Measurements from ENCODE around the gene CPLANE2. TPM values are rescaled to one million over a fixed set of nuclear protein-coding genes. Genes with fewer than 3 reads are reported as not detected.
A peak's percentile ranks its signal among the peaks of the same experiment; 100 is the strongest.
"Not testable (repeated sequence)": the region's sequence is repeated elsewhere in the genome, so short reads cannot be mapped to it uniquely, and the experiment has no call there.

CPLANE2 gene
- total RNA-seq, 2 experiments from 2014 or later = 1.2 to 1.4 TPM

DNA sequence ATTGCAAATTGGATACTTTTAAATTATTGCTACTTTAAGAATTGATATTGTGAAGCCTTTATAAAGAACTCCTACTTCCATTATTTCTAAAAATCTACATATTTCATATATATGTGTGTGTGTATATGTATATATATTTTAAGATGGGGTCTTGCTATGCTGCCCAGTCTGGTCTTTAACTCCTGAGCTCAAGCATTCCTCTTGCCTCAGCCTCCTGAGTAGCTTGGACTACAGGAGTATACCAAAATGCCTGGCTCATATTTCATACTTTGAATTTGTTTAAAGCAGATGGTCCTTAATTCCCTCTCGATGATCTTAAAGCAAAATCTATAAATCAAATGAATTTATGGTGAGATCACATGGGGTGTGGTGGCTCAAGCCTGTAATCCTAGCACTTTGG lies 25.1 kb upstream of the CPLANE2 start:
- H3K27me3 Mint-ChIP-seq = no peaks in the 10 kb centered on the region
- CTCF ChIA-PET = interaction anchor here (1.2 kb wide), 1 partner anchor 447 kb away, joined by 4 read pairs; no protein-coding TSS in a partner anchor
- H3K4me3 Mint-ChIP-seq = no peak overlapping the region
- no peaks in the 10 kb centered on the region for H3K9me3 Mint-ChIP-seq
- ATAC-seq (no peak), DNase-seq (no peak)
- H3K4me1 Mint-ChIP-seq (ENCODE audit: low read depth) = peaks cover 6% of the 10 kb centered on the region
- intact Hi-C loops (cut with micrococcal nuclease) = no loop called here
- POLR2A ChIA-PET = no interaction called here
- H3K36me3 Mint-ChIP-seq (ENCODE audit: low read depth) = no peaks in the 10 kb centered on the region
- TF ChIP-seq, protein P1, sequence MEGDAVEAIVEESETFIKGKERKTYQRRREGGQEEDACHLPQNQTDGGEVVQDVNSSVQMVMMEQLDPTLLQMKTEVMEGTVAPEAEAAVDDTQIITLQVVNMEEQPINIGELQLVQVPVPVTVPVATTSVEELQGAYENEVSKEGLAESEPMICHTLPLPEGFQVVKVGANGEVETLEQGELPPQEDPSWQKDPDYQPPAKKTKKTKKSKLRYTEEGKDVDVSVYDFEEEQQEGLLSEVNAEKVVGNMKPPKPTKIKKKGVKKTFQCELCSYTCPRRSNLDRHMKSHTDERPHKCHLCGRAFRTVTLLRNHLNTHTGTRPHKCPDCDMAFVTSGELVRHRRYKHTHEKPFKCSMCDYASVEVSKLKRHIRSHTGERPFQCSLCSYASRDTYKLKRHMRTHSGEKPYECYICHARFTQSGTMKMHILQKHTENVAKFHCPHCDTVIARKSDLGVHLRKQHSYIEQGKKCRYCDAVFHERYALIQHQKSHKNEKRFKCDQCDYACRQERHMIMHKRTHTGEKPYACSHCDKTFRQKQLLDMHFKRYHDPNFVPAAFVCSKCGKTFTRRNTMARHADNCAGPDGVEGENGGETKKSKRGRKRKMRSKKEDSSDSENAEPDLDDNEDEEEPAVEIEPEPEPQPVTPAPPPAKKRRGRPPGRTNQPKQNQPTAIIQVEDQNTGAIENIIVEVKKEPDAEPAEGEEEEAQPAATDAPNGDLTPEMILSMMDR (IDR thresholded peaks at IDR 0.05) = no peak
- H3K27ac Mint-ChIP-seq = no peak overlapping the region

DNA sequence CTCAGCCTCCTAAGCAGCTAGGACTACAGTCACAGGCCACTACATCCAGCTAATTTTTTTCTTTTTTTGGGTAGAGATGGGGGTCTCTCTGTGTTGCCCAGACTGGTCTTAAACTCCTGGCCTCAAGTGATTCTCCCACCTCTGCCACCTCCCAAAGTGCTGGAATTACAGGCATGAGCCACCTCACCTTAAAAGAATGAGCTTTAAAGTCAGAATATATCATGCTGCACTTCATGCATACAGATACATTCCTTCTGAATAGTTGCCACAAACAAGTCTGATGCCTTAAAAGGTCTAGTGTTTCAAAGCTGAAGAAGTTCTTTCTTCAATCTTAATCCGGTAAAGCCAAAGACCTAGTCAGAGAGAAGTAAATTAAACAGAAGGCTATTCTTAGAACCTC lies 23.8 kb upstream of the CPLANE2 start:
- ChIA-PET POLR2A (no interaction called here), CTCF (interaction anchor here (1.0 kb wide), 1 partner anchor 469 kb away, joined by 3 read pairs; no protein-coding TSS in a partner anchor)
- no peak overlapping the region for H3K27ac Mint-ChIP-seq
- ATAC-seq = no peak
- no peaks in the 10 kb centered on the region for H3K27me3 Mint-ChIP-seq
- TF ChIP-seq, protein P1 (IDR thresholded peaks at IDR 0.05) = no peak
- DNase-seq = no peak
- no peaks in the 10 kb centered on the region for H3K9me3 Mint-ChIP-seq
- peaks cover 2% of the 10 kb centered on the region for H3K36me3 Mint-ChIP-seq (ENCODE audit: low read depth)
- no peak overlapping the region for H3K4me3 Mint-ChIP-seq
- H3K4me1 Mint-ChIP-seq (ENCODE audit: low read depth) = no peaks in the 10 kb centered on the region
- intact Hi-C loops (cut with micrococcal nuclease) = no loop called here

DNA sequence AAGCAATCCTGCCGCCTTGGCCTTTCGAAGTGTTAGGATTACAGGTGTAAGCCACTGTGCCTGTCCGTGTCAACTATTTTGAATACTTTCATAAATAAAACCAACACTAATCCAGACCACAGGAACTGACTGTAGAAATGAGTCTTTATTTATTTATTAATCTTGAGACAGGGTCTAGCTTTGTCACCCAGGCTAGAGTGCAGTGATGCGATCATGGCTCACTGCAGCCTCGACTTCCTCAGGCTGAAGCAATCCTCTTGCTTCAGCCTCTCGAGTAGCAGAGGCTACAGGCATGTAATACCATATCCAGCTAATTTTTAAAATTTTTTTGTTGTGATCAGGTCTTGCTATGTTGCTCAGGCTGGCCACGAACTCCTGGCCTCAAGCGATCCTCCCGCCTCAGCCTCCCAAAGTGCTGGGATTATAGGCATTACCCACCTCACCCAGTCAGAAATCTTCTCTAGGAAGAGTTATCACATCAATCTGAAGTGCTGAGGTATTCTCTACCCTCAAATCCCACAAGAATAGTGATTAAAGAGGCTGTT lies 21.7 kb upstream of the CPLANE2 start:
- peaks cover 8% of the 10 kb centered on the region for H3K4me1 Mint-ChIP-seq (ENCODE audit: low read depth)
- no peak for DNase-seq
- H3K27me3 Mint-ChIP-seq = no peaks in the 10 kb centered on the region
- TF ChIP-seq, protein P1 (IDR thresholded peaks at IDR 0.05) = no peak
- no peak for ATAC-seq
- no peak overlapping the region for H3K4me3 Mint-ChIP-seq
- CTCF ChIA-PET = interaction anchor here (0.8 to 1.4 kb wide), 4 partner anchors 9 to 15 kb away, joined by 3 to 5 read pairs (median 4); no protein-coding TSS in a partner anchor
- no peaks in the 10 kb centered on the region for H3K9me3 Mint-ChIP-seq
- H3K36me3 Mint-ChIP-seq (ENCODE audit: low read depth) = peaks cover 2% of the 10 kb centered on the region
- POLR2A ChIA-PET = interaction anchor here (0.7 kb wide), 1 partner anchor 127 kb away, joined by 3 read pairs; no protein-coding TSS in a partner anchor
- intact Hi-C loops (cut with micrococcal nuclease) = no loop called here
- H3K27ac Mint-ChIP-seq = peak overlapping the region; percentile 57

DNA sequence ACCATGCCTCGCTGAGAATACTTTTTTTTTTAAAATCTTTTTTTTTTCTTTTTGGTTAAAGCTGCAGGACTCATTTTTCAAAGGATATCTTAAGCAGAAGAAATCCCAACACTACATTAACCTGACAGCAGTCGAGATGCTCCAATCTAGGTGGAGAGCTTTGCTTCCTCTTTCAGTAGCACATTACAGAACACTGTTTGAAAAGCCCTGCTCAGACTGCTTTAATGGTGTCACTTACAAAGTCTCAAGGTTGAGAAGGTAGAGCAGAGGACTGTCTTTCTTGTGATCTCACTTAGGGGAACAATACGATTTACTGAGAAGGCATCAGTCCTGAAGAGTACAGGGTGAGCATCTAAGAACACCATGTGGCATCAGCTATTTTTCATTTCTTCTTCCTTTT lies 21.0 kb upstream of the CPLANE2 start:
- Mint-ChIP-seq H3K4me3 (no peak overlapping the region), H3K27ac (no peak overlapping the region), H3K4me1 (ENCODE audit: low read depth) (peaks cover 8% of the 10 kb centered on the region), H3K9me3 (no peaks in the 10 kb centered on the region), H3K36me3 (ENCODE audit: low read depth) (peaks cover 2% of the 10 kb centered on the region), H3K27me3 (no peaks in the 10 kb centered on the region)
- ChIA-PET POLR2A (interaction anchor here (0.7 kb wide), 1 partner anchor 128 kb away, joined by 3 read pairs; no protein-coding TSS in a partner anchor), CTCF (interaction anchor here (0.8 to 1.4 kb wide), 4 partner anchors 9 to 15 kb away, joined by 3 to 5 read pairs (median 4); no protein-coding TSS in a partner anchor)
- intact Hi-C loops (cut with micrococcal nuclease) = no loop called here
- DNase-seq (no peak), ATAC-seq (no peak)
- TF ChIP-seq, protein P1 (IDR thresholded peaks at IDR 0.05) = no peak

DNA sequence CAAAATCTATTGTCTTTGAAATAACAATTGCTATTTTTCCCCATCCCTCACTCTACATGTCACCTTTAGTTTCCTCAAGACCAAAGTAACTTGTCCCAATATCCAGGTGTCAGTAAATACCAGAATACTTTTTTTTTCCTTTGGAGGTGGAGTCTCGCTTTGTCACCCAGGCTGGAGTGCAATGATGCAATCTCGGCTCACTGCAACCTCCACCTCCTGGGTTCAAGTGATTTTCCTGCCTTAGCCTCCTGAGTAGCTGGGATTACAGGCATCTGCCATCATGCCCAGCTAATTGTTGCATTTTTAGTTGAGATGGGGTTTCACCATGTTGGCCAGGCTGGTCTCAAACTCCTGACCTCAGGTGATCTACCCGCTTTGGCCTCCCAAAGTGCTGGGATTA lies 20.6 kb upstream of the CPLANE2 start:
- POLR2A ChIA-PET; H3K4me3 Mint-ChIP-seq; H3K4me1 Mint-ChIP-seq (ENCODE audit: low read depth); DNase-seq; ATAC-seq; H3K27ac Mint-ChIP-seq; intact Hi-C loops (cut with micrococcal nuclease); H3K36me3 Mint-ChIP-seq (ENCODE audit: low read depth); H3K9me3 Mint-ChIP-seq; H3K27me3 Mint-ChIP-seq: not testable (repeated sequence)
- CTCF ChIA-PET = interaction anchor here (1.1 to 1.4 kb wide), 3 partner anchors 8 to 14 kb away, joined by 4 to 5 read pairs (median 4); no protein-coding TSS in a partner anchor

Measured in activated CD8-positive, alpha-beta T cell treated with anti-CD3 and anti-CD28 coated beads for 36 hours (primary cell).